HG03565 (cell line): ENCODE data around the gene BOLL.
"Not testable (repeated sequence)": the region's sequence is repeated elsewhere in the genome, so short reads cannot be mapped to it uniquely, and the experiment has no call there.

Experiments
- ATAC-seq: cut with Tn5 transposase; IDR thresholded peaks from one replicate; pipeline ENCODE4 v1.9.1; 2021; ENCODE audit warnings: mild to moderate bottlenecking, moderate library complexity; ENCODE audit not compliant: unreplicated experiment

BOLL gene

DNA sequence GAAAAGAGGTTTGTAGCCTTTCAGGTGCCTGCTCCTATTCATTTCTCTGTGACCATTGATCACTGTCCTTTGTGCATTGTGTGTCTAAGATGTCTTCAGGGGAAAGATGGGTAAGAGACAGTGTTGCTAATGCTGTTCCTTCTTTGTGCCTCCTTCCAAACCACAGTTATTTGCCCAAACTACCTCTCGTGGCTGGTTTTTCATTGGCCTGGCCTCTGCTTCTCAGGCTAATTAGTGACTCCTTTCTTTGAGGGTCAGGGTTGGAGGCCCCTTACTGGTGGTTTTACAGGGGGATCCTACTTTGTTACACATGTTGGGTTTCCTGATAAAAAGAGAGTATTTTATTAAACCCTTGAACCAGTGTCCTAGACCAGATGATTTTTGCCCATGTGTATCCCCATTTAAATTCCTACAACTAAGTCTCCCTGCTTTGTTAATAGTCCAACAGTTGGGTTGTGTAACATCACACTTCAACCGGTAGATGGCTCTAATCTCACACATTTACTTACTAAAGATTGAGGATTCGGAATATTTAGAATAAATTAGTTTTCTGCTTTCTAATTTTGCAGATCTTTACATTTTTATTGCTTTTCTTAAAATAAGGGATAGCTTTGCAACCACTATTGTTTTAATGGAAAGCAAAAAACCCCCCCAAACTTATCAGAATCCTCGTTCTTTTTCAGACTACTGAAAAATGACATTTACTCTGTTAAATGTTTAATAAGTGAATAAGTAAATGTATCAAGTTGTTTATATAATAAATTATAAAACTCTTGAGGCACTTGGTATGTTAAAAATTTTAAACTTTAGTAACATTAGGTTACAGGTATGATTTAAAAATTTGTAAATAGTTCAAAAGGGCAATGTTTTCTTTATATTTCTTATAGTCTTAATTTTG, 77.6 kb downstream of the BOLL start:
- ATAC-seq: no peak

GRCh38 chr2:197706839-197707207, 78.3 kb downstream of the BOLL start:
- no peak for ATAC-seq

GRCh38 chr2:197705912-197706838, 78.9 kb downstream of the BOLL start:
- ATAC-seq: no peak

DNA sequence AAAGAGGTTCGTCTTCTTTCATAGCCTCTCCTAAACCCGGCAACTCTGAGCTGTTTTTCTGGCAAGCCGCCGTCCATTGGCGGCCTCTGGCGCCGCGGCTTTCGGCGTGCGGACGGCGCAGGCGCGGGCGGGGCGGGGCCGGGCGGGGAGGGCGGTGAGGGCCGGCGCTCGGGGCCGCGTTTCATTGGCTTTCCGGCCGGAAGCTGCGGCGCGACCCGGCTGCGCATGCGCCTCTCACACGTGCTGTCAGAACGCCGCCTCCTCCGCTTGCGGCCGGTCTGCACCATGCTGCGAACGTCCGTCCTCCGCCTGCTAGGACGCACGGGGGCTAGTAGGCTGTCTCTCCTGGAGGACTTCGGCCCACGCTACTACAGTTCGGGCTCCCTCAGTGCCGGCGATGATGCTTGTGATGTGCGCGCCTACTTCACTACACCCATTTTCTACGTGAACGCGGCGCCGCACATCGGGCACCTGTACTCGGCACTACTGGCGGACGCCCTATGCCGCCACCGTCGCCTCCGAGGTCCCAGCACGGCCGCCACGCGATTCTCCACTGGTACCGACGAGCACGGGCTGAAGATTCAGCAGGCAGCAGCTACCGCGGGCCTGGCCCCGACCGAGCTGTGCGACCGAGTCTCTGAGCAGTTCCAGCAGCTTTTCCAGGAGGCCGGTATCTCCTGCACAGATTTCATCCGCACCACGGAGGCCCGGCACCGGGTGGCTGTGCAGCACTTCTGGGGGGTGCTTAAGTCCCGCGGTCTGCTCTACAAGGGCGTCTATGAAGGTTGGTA, 79.8 kb downstream of the BOLL start, which contains the start of gene MARS2:
TSS of gene MARS2 (plus strand) at position 249 of the 791 bp plus-strand sequence. CDS start at position 286, 37 bp downstream.
- peak; percentile 73 for ATAC-seq

- peak; percentile 26 for ATAC-seq
These were observed 80.5 kb downstream of the BOLL start for GRCh38 chr2:197704434-197705120.

- no peak for ATAC-seq
These were observed 84.2 kb downstream of the BOLL start for GRCh38 chr2:197700960-197701359.

- ATAC-seq: not testable (repeated sequence)
These were observed 85.4 kb downstream of the BOLL start for GRCh38 chr2:197699724-197700123.

GRCh38 chr2:197696571-197696970, 88.5 kb downstream of the BOLL start:
- ATAC-seq: not testable (repeated sequence)

GRCh38 chr2:197695971-197696370, 89.1 kb downstream of the BOLL start:
- not testable (repeated sequence) for ATAC-seq

DNA sequence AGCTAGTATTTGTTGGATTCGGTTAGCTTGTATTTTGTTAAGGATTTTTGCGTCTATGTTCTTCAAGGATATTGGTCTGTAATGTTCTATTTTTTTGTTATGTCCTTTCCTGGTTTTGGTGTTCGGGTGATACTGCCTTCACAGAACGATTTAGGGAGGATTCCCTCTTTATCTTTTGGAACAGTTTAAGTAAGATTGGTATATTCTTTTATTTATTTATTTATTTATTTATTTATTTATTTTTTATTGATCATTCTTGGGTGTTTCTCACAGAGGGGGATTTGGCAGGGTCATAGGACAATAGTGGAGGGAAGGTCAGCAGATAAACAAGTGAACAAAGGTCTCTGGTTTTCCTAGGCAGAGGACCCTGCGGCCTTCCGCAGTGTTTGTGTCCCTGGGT, 89.9 kb downstream of the BOLL start:
- ATAC-seq: not testable (repeated sequence)

DNA sequence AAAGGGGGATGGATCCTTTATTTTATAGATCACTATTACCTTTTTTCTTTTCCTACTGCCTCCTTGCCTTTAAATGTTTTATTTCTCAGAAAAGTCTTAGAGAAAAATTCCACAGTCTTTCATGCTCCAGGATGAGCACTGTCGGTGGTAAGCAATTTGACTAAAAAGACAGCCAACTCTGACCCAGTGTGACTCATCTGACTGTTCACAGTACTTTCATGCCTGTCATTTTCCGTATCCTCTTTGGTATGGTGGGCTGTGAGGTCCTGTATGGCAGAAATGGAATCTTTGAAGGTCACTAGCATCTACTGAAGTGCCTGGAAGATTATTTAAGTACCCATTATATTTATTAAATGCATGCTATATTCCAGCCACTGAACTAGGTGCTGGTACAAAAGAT, 107.6 kb downstream of the BOLL start:
- no peak for ATAC-seq

GRCh38 chr2:197677056-197677455, 108.1 kb downstream of the BOLL start:
- no peak for ATAC-seq
